Stimulated activated CD4-positive, alpha-beta T cell treated with anti-CD3 and anti-CD28 coated beads, Interleukin-12 subunit alpha, Interleukin-12 subunit beta, amount 100 ng/mL, for 4 hours (primary cell): Measurements from ENCODE around the gene ILK.

ENCODE experiments used
- DNase-seq: peaks from one replicate; pipeline ENCODE4 v3.0.0-alpha.2; 2020

Gene ILK

GRCh38 chr11:6607190-6607795, 3.7 kb downstream of the ILK start:
- no peak for DNase-seq

- no peak for DNase-seq
Observed at GRCh38 chr11:6608011-6608410, 4.4 kb downstream of the ILK start.

GRCh38 chr11:6608726-6609501, 5.3 kb downstream of the ILK start:
- no peak for DNase-seq

GRCh38 chr11:6609502-6610015, 6.0 kb downstream of the ILK start:
- DNase-seq, result no peak

GRCh38 chr11:6610591-6610990, 7.0 kb downstream of the ILK start:
- no peak for DNase-seq

- no peak for DNase-seq
Observed at GRCh38 chr11:6611092-6611962, 7.8 kb downstream of the ILK start.

- no peak for DNase-seq
Observed at GRCh38 chr11:6611963-6612212, 8.3 kb downstream of the ILK start.

GRCh38 chr11:6612213-6613041, 8.9 kb downstream of the ILK start, which contains the start of gene TAF10:
TSS of gene TAF10 (minus strand) at chr11:6612216. CDS start at chr11:6612189, 27 bp downstream.
- peak; percentile 94 for DNase-seq

- no peak for DNase-seq
Observed at GRCh38 chr11:6613496-6613895, 9.9 kb downstream of the ILK start.

GRCh38 chr11:6614446-6614845, 10.9 kb downstream of the ILK start:
- no peak for DNase-seq

GRCh38 chr11:6615046-6615445, 11.5 kb downstream of the ILK start:
- DNase-seq, result no peak

- DNase-seq, result no peak
Observed at GRCh38 chr11:6615882-6616585, 12.5 kb downstream of the ILK start.

GRCh38 chr11:6616596-6617250, 13.1 kb downstream of the ILK start:
- DNase-seq, result no peak

GRCh38 chr11:6617315-6617781, 13.8 kb downstream of the ILK start:
- no peak for DNase-seq

- peak; percentile 51 for DNase-seq
Observed at GRCh38 chr11:6618117-6619003, 14.8 kb downstream of the ILK start.

- DNase-seq, result peak; percentile 76
Observed at GRCh38 chr11:6619004-6619745, 15.6 kb downstream of the ILK start, which contains the start of gene TPP1. TSS of gene TPP1 (minus strand) at chr11:6619422. CDS start at chr11:6619400, 22 bp downstream.

- no peak for DNase-seq
Observed at GRCh38 chr11:6620636-6621035, 17.1 kb downstream of the ILK start.

GRCh38 chr11:6621711-6622211, 18.2 kb downstream of the ILK start:
- no peak for DNase-seq
